ENCODE data around the gene RPN2. TPM values are rescaled to one million over a fixed set of nuclear protein-coding genes. Genes with fewer than 3 reads are reported as not detected.

The RPN2 gene
- polyA plus RNA-seq, 1 of the 3 experiments (the other 2 are of a cell fraction) = 420 TPM

GRCh38 chr20:37185686-37186085 is 6.6 kb downstream of the RPN2 start (continued):
- TF ChIP-seq ZBTB33 (IDR thresholded peaks at IDR 0.05; ENCODE audit: borderline replicate concordance, low read depth) (no peak), EP300 (IDR thresholded peaks at IDR 0.05; ENCODE audit: borderline replicate concordance in 1 of 2, low read depth in 1 of 2, low read length in 1 of 2) (no peak), JUND (IDR thresholded peaks at IDR 0.05) (no peak), RFX5 (IDR thresholded peaks at IDR 0.05; ENCODE audit: low read length) (no peak), MXI1 (IDR thresholded peaks at IDR 0.05; ENCODE audit: low read depth, low read length) (no peak), RXRA (IDR thresholded peaks at IDR 0.05; ENCODE audit: borderline replicate concordance, low read depth) (no peak), NRF1 (IDR thresholded peaks at IDR 0.05; ENCODE audit: low read depth, low read length) (no peak)

GRCh38 chr20:37188787-37189186 is 9.7 kb downstream of the RPN2 start:
- H3K4me1 ChIP-seq (ENCODE audit: control insufficient read depth in 1 of 2, insufficient read depth in 2 of 2, low read depth in 1 of 2, low read length in 1 of 2) = peaks cover 0 to 4% of the 10 kb centered on the region in 2 experiments; a peak in 1 of 4 replicates
- peaks cover 96% of the 10 kb centered on the region for H3K79me2 ChIP-seq (ENCODE audit: insufficient read depth)
- H3K27ac ChIP-seq (ENCODE audit: low read depth in 2 of 2, low read length in 1 of 2) = no peak overlapping the region
- no peaks in the 10 kb centered on the region for H3K9me3 ChIP-seq
- no peak overlapping the region for H2AFZ ChIP-seq (ENCODE audit: low read depth)
- H3K4me2 ChIP-seq = no peak overlapping the region
- ChIA-PET CTCF (interaction anchor here (0.7 to 14.0 kb wide), 4 partner anchors 11 to 375 kb away, joined by 3 to 280 read pairs (median 39); partner anchors contain the start of genes BLCAP, MROH8 and RPN2), POLR2A (interaction anchor here (3.1 kb wide), 1 partner anchor 10 kb away, joined by 16 read pairs; the partner anchor contains the start of genes MROH8 and RPN2)
- H3K9ac ChIP-seq = no peak overlapping the region
- WGBS (ENCODE audit: low lambda C conversion rate) = 89% methylated on average over 7 of the region's 7 CpGs
- H3F3A ChIP-seq (replicated peaks; ENCODE audit: insufficient read depth) = peaks cover 4% of the 10 kb centered on the region
- no peak for DNase-seq
- H3K36me3 ChIP-seq (replicated peaks in 1 of 2; ENCODE audit: control insufficient read depth in 1 of 2, insufficient read depth in 2 of 2, low read length in 1 of 2) = peaks cover 24 to 35% of the 10 kb centered on the region in 2 experiments
- no peak overlapping the region for H3K4me3 ChIP-seq (ENCODE audit: low read depth in 2 of 2, low read length in 1 of 2)
- H3K9me2 ChIP-seq = no peaks in the 10 kb centered on the region
- no peak for TF ChIP-seq MEF2A (IDR thresholded peaks at IDR 0.05; ENCODE audit: borderline replicate concordance, low read depth)
- TF ChIP-seq USF1 (IDR thresholded peaks at IDR 0.05; ENCODE audit: borderline replicate concordance, low read depth) = no peak
- no peak for TF ChIP-seq REST (IDR thresholded peaks at IDR 0.05; ENCODE audit: low read depth, low read length)
- no peak for TF ChIP-seq ELF1 (IDR thresholded peaks at IDR 0.05)
- no peak for TF ChIP-seq EZH2phosphoT487 (IDR thresholded peaks at IDR 0.05; ENCODE audit: borderline replicate concordance, low read depth)
- TF ChIP-seq FOSL2 (IDR thresholded peaks at IDR 0.05; ENCODE audit: borderline replicate concordance, low read depth) = no peak
- no peak for TF ChIP-seq MAX (IDR thresholded peaks at IDR 0.05; ENCODE audit: low read depth)
- TF ChIP-seq USF2 (IDR thresholded peaks at IDR 0.05; ENCODE audit: borderline replicate concordance, low read depth, low read length) = no peak
- no peak for TF ChIP-seq RAD21 (IDR thresholded peaks at IDR 0.05; ENCODE audit: low read length)
- no peak for TF ChIP-seq SIN3A (IDR thresholded peaks at IDR 0.05; ENCODE audit: borderline replicate concordance, low read depth, low read length)
- TF ChIP-seq MXI1 (IDR thresholded peaks at IDR 0.05; ENCODE audit: low read depth, low read length) = no peak
- TF ChIP-seq NRF1 (IDR thresholded peaks at IDR 0.05; ENCODE audit: low read depth, low read length) = no peak
- TF ChIP-seq NFIC (IDR thresholded peaks at IDR 0.05; ENCODE audit: borderline replicate concordance) = no peak
- peaks cover 54% of the 10 kb centered on the region for H4K20me1 ChIP-seq (ENCODE audit: insufficient read depth)
- no peaks in the 10 kb centered on the region for H3K27me3 ChIP-seq (ENCODE audit: insufficient read depth)
